GM19395 (cell line): ENCODE results near the gene RLF.

ENCODE experiments used
- ATAC-seq: cut with Tn5 transposase; IDR thresholded peaks from one replicate; pipeline ENCODE4 v1.9.1; 2021; ENCODE audit warnings: mild to moderate bottlenecking, moderate library complexity; ENCODE audit not compliant: unreplicated experiment

RLF gene

GRCh38 chr1:40270152-40270834 is 109.1 kb downstream of the RLF start:
- ATAC-seq: no peak

DNA sequence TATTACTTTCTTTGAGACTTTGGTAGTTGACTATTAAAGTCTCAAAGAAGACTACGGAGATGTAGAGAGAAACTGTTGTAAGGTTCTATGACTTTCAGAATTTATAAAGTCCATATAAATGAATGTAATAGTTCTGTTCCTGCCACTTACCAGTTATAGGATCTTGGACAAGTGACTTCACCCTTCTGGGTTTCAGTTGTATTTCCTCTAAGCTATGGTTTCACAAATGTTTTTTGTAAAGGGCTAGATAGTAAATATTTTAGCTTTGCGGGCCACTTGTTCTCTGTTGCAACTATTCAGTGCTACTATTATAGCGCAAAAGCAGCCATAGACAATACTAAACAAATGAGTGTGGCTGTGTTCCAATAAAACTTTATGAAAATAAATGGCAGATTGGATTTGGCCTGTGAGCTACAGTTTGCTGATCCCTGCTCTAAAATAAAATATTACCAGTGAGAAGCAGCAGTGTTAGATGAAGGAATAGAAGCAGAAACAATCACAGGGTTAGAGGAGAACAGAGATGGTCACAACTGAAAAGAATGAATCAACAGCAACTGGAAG is 111.5 kb downstream of the RLF start:
- no peak for ATAC-seq

GRCh38 chr1:40273547-40274166 is 112.5 kb downstream of the RLF start:
- no peak for ATAC-seq

DNA sequence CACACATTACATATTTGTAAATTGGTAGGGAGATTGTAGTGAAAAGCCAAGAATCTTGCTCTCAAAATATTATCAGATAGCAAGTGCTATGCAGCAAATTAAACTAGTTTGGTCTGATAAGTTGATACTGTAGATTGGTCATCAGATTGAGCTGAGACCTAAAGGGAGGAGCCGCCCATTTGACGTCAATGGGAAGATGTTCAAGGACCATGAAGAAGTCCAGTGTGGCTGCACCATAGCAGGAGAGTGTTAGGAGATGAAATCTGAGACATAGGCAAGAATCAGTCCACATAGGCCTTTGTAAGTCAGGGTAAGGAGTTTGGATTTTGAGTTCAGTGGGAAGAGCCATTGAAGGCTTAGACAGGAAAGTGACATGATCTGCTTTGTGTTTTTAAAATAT is 113.1 kb downstream of the RLF start:
- no peak for ATAC-seq

- ATAC-seq: no peak
These were observed 114.9 kb downstream of the RLF start for GRCh38 chr1:40276122-40276521.

GRCh38 chr1:40281853-40282252 is 120.7 kb downstream of the RLF start:
- ATAC-seq: no peak
